DOHH2 (cell line): Measurements from ENCODE around the gene EPHA2.
A peak's percentile ranks its signal among the peaks of the same experiment; 100 is the strongest.

Experiments
- EZH2phosphoT487 ChIP-seq: fragments of 200-600 bp; sonication (generic); IDR thresholded peaks from 2 replicates; pipeline ENCODE4 v1.6.1; 2017; ENCODE audit warnings: borderline replicate concordance, mild to moderate bottlenecking, antibody characterized with exemption, low read length, moderate library complexity, mixed read lengths
- TF ChIP-seq, protein P1 (sequence below): fragments of 200-600 bp; sonication (generic); IDR thresholded peaks from one replicate; pipeline ENCODE4 v1.5.1; 2014; ENCODE audit warnings: antibody characterized with exemption, mild to moderate bottlenecking, low read depth, low read length; ENCODE audit not compliant: poor library complexity, severe bottlenecking

DNA sequence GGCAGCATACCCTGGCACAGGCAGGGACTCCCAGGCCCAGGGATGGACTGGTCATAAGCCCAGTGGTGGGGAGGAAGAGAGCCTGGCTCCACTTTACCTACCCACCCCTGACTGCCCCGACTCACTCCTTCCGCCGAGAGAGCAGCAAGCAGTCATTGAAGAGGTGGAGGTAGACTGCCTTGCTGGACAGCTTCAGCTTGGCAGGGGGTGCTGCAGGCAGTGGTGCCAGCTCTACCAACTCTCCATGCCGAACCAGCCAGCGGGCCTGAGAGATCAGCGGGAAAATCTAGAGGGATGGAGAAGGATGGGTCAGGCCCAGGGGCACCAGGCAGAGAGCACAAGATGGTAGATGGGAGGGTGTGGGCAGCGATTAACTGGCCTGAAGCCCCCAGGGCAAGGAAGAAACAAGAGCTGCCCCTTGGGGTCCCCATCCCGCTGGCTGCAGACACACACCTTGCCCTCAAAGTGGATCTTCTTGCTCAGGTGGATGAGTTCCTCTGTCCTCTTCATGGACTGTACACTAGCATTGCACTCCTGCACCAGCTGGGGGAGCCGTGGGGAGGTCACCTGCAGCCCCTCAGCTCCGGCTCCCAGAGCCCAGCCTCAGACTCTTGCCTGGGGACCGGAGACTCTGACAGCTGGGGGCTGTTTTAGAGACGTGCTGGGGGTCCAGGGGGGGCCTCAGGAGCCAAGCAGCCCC lies 48.9 kb upstream of the EPHA2 start:
- TF ChIP-seq, protein P1, sequence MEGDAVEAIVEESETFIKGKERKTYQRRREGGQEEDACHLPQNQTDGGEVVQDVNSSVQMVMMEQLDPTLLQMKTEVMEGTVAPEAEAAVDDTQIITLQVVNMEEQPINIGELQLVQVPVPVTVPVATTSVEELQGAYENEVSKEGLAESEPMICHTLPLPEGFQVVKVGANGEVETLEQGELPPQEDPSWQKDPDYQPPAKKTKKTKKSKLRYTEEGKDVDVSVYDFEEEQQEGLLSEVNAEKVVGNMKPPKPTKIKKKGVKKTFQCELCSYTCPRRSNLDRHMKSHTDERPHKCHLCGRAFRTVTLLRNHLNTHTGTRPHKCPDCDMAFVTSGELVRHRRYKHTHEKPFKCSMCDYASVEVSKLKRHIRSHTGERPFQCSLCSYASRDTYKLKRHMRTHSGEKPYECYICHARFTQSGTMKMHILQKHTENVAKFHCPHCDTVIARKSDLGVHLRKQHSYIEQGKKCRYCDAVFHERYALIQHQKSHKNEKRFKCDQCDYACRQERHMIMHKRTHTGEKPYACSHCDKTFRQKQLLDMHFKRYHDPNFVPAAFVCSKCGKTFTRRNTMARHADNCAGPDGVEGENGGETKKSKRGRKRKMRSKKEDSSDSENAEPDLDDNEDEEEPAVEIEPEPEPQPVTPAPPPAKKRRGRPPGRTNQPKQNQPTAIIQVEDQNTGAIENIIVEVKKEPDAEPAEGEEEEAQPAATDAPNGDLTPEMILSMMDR = peak; percentile 47
- TF ChIP-seq EZH2phosphoT487 = no peak
